ENCODE measurements around the gene TSEN15.
"Not testable (repeated sequence)": the region's sequence is repeated elsewhere in the genome, so short reads cannot be mapped to it uniquely, and the experiment has no call there.

Gene TSEN15

GRCh38 chr1:184037849-184038591 is 13.5 kb upstream of the TSEN15 start:
- TF ChIP-seq CSDC2 (CRISPR knock-in tag; IDR thresholded peaks at IDR 0.05) (no peak), PPARA (CRISPR knock-in tag; IDR thresholded peaks at IDR 0.05; ENCODE audit: borderline replicate concordance) (no peak), OSR1 (CRISPR knock-in tag; IDR thresholded peaks at IDR 0.05) (no peak), TCF4 (CRISPR knock-in tag; IDR thresholded peaks at IDR 0.05; ENCODE audit: borderline replicate concordance) (no peak)
- no peak for ATAC-seq

GRCh38 chr1:184039126-184039525 is 12.4 kb upstream of the TSEN15 start:
- ATAC-seq = no peak
- no peak for TF ChIP-seq RARB (CRISPR knock-in tag; IDR thresholded peaks at IDR 0.05)
- no peak for TF ChIP-seq OSR1 (CRISPR knock-in tag; IDR thresholded peaks at IDR 0.05)
- no peak for TF ChIP-seq CSDC2 (CRISPR knock-in tag; IDR thresholded peaks at IDR 0.05)
- TF ChIP-seq ZNF70 (CRISPR knock-in tag; IDR thresholded peaks at IDR 0.05) = no peak
- no peak for TF ChIP-seq ZNF565 (CRISPR knock-in tag; conservative IDR thresholded peaks at IDR 0.05; ENCODE audit: low read depth)
- no peak for TF ChIP-seq GLIS3 (CRISPR knock-in tag; IDR thresholded peaks at IDR 0.05)
- TF ChIP-seq PATZ1 (CRISPR knock-in tag; IDR thresholded peaks at IDR 0.05; ENCODE audit: borderline replicate concordance) = no peak
- TF ChIP-seq PPARA (CRISPR knock-in tag; IDR thresholded peaks at IDR 0.05; ENCODE audit: borderline replicate concordance) = no peak
- TF ChIP-seq BACH2 (CRISPR knock-in tag; IDR thresholded peaks at IDR 0.05; ENCODE audit: borderline replicate concordance) = no peak
- TF ChIP-seq POU6F1 (CRISPR knock-in tag; IDR thresholded peaks at IDR 0.05; ENCODE audit: borderline replicate concordance, low read depth) = no peak
- TF ChIP-seq ZFP30 (CRISPR knock-in tag; IDR thresholded peaks at IDR 0.05) = no peak
- no peak for TF ChIP-seq ZFP3 (CRISPR knock-in tag; IDR thresholded peaks at IDR 0.05)
- no peak for TF ChIP-seq SNAI2 (CRISPR knock-in tag; IDR thresholded peaks at IDR 0.05)
- TF ChIP-seq CREB5 (CRISPR knock-in tag; IDR thresholded peaks at IDR 0.05; ENCODE audit: low read depth) = no peak
- no peak for TF ChIP-seq ESRRG (CRISPR knock-in tag; IDR thresholded peaks at IDR 0.05)
- no peak for TF ChIP-seq TCF4 (CRISPR knock-in tag; IDR thresholded peaks at IDR 0.05; ENCODE audit: borderline replicate concordance)
- TF ChIP-seq ZNF8 (CRISPR knock-in tag; IDR thresholded peaks at IDR 0.05) = no peak
- TF ChIP-seq ZC3H10 (CRISPR knock-in tag; IDR thresholded peaks at IDR 0.05) = no peak
- TF ChIP-seq TSHZ2 (CRISPR knock-in tag; IDR thresholded peaks at IDR 0.05) = no peak
- TF ChIP-seq CSRNP3 (CRISPR knock-in tag; IDR thresholded peaks at IDR 0.05) = no peak

GRCh38 chr1:184041731-184042130 is 9.8 kb upstream of the TSEN15 start:
- TF ChIP-seq ESRRG (CRISPR knock-in tag; IDR thresholded peaks at IDR 0.05) = no peak
- no peak for TF ChIP-seq CSDC2 (CRISPR knock-in tag; IDR thresholded peaks at IDR 0.05)
- no peak for TF ChIP-seq RARB (CRISPR knock-in tag; IDR thresholded peaks at IDR 0.05)
- no peak for TF ChIP-seq ZNF8 (CRISPR knock-in tag; IDR thresholded peaks at IDR 0.05)
- no peak for TF ChIP-seq TSHZ2 (CRISPR knock-in tag; IDR thresholded peaks at IDR 0.05)
- no peak for ATAC-seq

GRCh38 chr1:184043315-184043714 is 8.2 kb upstream of the TSEN15 start:
- not testable (repeated sequence) for ATAC-seq

Data from SK-N-SH treated with all-trans-retinoic acid at 6 μM for 48 hours (cell line).